Measurements from ENCODE around the gene CERS4.

The CERS4 gene

DNA sequence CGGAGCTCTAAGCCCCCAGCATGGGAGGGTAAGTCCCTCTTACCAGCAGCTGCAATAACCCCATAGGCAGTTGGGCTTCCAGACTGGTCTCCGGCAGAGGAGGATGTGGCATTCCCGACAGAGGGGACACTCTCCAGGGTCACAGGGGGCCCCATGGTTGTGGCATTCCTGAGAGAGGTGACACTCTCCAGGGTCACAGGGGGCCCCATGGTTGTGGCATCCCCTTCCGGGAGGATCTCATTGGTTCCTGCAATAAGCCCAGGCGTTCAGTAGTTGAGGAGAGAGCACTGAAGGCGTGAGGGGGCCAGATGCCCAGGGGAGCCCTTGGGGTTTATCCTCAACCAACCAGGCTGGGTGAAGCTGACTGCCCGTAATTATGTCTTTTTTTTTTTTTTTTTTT lies 93.6 kb downstream of the CERS4 start:
- Histone ChIP-seq H3K9me2 (ENCODE audit: low read depth, low read length) (no peaks in the 10 kb centered on the region), H3K36me3 (ENCODE audit: insufficient read depth, low read length) (peaks cover 44% of the 10 kb centered on the region), H4K20me1 (ENCODE audit: insufficient read depth, low read length) (no peaks in the 10 kb centered on the region), H3K27me3 (ENCODE audit: insufficient read depth, low read length) (no peaks in the 10 kb centered on the region), H3K4me1 (ENCODE audit: insufficient read depth, low read length, severe bottlenecking) (peaks cover 14% of the 10 kb centered on the region), H3K4me2 (ENCODE audit: low read length) (no peak overlapping the region), H3K9me3 (ENCODE audit: low read length) (no peaks in the 10 kb centered on the region), H2AFZ (ENCODE audit: low read length) (no peak overlapping the region), H3K79me2 (ENCODE audit: insufficient read depth, low read length) (no peaks in the 10 kb centered on the region; the same call in 1 of the 2 replicates), H3K4me3 (ENCODE audit: low read depth, low read length, poor library complexity, severe bottlenecking) (no peak overlapping the region), H3F3A (ENCODE audit: insufficient read depth, low read length) (no peaks in the 10 kb centered on the region), H3K27ac (ENCODE audit: low read depth, low read length, poor library complexity, severe bottlenecking) (no peak overlapping the region), H3K9ac (ENCODE audit: low read length) (no peak overlapping the region)
- TF ChIP-seq EZH2 (IDR thresholded peaks at IDR 0.05; ENCODE audit: borderline replicate concordance, low read length), result no peak
- TF ChIP-seq, protein P1, sequence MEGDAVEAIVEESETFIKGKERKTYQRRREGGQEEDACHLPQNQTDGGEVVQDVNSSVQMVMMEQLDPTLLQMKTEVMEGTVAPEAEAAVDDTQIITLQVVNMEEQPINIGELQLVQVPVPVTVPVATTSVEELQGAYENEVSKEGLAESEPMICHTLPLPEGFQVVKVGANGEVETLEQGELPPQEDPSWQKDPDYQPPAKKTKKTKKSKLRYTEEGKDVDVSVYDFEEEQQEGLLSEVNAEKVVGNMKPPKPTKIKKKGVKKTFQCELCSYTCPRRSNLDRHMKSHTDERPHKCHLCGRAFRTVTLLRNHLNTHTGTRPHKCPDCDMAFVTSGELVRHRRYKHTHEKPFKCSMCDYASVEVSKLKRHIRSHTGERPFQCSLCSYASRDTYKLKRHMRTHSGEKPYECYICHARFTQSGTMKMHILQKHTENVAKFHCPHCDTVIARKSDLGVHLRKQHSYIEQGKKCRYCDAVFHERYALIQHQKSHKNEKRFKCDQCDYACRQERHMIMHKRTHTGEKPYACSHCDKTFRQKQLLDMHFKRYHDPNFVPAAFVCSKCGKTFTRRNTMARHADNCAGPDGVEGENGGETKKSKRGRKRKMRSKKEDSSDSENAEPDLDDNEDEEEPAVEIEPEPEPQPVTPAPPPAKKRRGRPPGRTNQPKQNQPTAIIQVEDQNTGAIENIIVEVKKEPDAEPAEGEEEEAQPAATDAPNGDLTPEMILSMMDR (IDR thresholded peaks at IDR 0.05; ENCODE audit: low read length), result no peak

DNA sequence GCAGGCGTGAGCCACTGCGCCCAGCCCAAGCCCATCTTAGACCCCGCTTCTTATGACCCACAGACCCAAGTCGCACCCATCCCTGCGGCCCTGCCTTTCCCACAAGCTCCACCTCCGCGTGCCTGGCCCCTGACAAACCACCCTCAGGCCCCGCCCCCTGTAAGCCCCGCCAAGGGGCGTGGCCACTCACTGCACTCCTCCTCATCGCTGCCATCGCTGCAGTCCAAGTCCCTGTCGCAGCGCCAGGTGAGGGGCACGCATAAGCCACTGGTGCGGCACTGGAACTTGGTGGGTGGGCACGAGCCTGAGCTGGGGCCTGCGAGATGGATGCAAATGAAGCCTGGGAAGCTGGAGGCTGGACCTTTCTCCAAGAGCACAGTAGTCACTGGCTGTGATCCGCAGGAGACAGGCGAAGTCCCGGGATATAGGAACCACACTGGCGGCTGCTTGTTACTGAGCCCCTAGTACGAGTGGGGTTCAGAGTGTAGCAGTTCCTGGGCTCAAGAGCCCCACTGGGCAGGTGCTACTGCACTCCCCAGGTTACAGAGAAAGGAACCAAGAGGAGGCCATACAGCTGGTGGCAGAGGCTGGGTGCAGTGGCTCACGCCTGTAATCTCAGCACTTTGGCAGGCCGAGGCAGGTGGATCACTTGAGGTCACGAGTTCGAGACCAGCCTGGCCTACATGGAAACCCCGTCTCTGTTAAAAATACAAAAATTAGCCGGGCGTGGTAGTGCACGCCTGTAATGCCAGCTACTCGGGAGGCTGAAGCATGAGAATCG lies 95.9 kb downstream of the CERS4 start:
- H4K20me1 ChIP-seq (ENCODE audit: insufficient read depth, low read length), result no peaks in the 10 kb centered on the region
- no peak overlapping the region for H3K4me2 ChIP-seq (ENCODE audit: low read length)
- H3F3A ChIP-seq (ENCODE audit: insufficient read depth, low read length), result no peaks in the 10 kb centered on the region
- no peak for TF ChIP-seq EZH2 (IDR thresholded peaks at IDR 0.05; ENCODE audit: borderline replicate concordance, low read length)
- TF ChIP-seq, protein P1 (IDR thresholded peaks at IDR 0.05; ENCODE audit: low read length), result no peak
- H3K79me2 ChIP-seq (ENCODE audit: insufficient read depth, low read length), result no peaks in the 10 kb centered on the region; the same call in 1 of the 2 replicates
- no peaks in the 10 kb centered on the region for H3K27me3 ChIP-seq (ENCODE audit: insufficient read depth, low read length)
- H3K4me3 ChIP-seq (ENCODE audit: low read depth, low read length, poor library complexity, severe bottlenecking), result no peak overlapping the region
- no peak overlapping the region for H2AFZ ChIP-seq (ENCODE audit: low read length)
- H3K27ac ChIP-seq (ENCODE audit: low read depth, low read length, poor library complexity, severe bottlenecking), result no peak overlapping the region
- peaks cover 47% of the 10 kb centered on the region for H3K36me3 ChIP-seq (ENCODE audit: insufficient read depth, low read length)
- peaks cover 22% of the 10 kb centered on the region for H3K4me1 ChIP-seq (ENCODE audit: insufficient read depth, low read length, severe bottlenecking)
- no peaks in the 10 kb centered on the region for H3K9me3 ChIP-seq (ENCODE audit: low read length)
- no peaks in the 10 kb centered on the region for H3K9me2 ChIP-seq (ENCODE audit: low read depth, low read length)
- H3K9ac ChIP-seq (ENCODE audit: low read length), result no peak overlapping the region

DNA sequence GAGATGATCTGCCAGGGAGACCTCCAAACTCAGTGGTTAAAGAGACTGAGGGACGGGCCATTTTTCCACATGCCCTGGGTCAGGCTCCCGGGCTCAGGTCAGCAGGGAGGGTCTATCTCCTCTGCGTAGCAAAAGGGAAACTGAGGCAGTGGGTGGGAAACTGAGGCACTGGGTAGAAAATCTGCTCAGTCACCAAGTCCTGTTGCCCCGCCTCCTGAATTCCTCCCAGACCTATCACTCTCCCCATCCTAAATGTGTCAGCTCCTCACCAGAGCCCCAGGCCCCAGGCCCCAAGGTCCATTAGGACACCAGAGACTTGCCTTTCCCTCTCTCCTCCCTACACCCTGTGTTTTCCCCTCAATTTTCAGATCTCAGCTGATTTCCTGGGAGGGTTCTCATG lies 96.6 kb downstream of the CERS4 start:
- Histone ChIP-seq H2AFZ (ENCODE audit: low read length) (no peak overlapping the region), H3K27me3 (ENCODE audit: insufficient read depth, low read length) (no peaks in the 10 kb centered on the region), H3K4me2 (ENCODE audit: low read length) (no peak overlapping the region), H3F3A (ENCODE audit: insufficient read depth, low read length) (no peaks in the 10 kb centered on the region), H4K20me1 (ENCODE audit: insufficient read depth, low read length) (no peaks in the 10 kb centered on the region), H3K27ac (ENCODE audit: low read depth, low read length, poor library complexity, severe bottlenecking) (no peak overlapping the region), H3K9me3 (ENCODE audit: low read length) (no peaks in the 10 kb centered on the region), H3K9me2 (ENCODE audit: low read depth, low read length) (no peaks in the 10 kb centered on the region), H3K4me3 (ENCODE audit: low read depth, low read length, poor library complexity, severe bottlenecking) (no peak overlapping the region), H3K36me3 (ENCODE audit: insufficient read depth, low read length) (peaks cover 53% of the 10 kb centered on the region), H3K9ac (ENCODE audit: low read length) (no peak overlapping the region), H3K4me1 (ENCODE audit: insufficient read depth, low read length, severe bottlenecking) (peaks cover 22% of the 10 kb centered on the region), H3K79me2 (ENCODE audit: insufficient read depth, low read length) (no peaks in the 10 kb centered on the region; the same call in 1 of the 2 replicates)
- TF ChIP-seq, protein P1 (IDR thresholded peaks at IDR 0.05; ENCODE audit: low read length), result no peak
- no peak for TF ChIP-seq EZH2 (IDR thresholded peaks at IDR 0.05; ENCODE audit: borderline replicate concordance, low read length)
